Esophagus squamous epithelium (tissue), 4 donors: ENCODE results near the gene ST3GAL4.

Experiments
- CTCF ChIP-seq, 6 experiments: fragments of 450-650 bp in 4 of 6; fragments of 200-600 bp in 2 of 6; sonication (generic) in 2 of 6; IDR thresholded peaks; one replicate each; pipeline ENCODE4 v1.5.1; 2016 to 2019; ENCODE audit warnings: antibody characterized with exemption in 6 of 6, mild to moderate bottlenecking in 4 of 6, moderate library complexity in 4 of 6
- POLR2A ChIP-seq, 4 donors: fragments of 450-650 bp; IDR thresholded peaks; one replicate each; pipeline ENCODE4 v1.6.1; 2017; ENCODE audit warnings: antibody characterized with exemption in 4 of 4, mild to moderate bottlenecking in 4 of 4, moderate library complexity in 3 of 4

DNA sequence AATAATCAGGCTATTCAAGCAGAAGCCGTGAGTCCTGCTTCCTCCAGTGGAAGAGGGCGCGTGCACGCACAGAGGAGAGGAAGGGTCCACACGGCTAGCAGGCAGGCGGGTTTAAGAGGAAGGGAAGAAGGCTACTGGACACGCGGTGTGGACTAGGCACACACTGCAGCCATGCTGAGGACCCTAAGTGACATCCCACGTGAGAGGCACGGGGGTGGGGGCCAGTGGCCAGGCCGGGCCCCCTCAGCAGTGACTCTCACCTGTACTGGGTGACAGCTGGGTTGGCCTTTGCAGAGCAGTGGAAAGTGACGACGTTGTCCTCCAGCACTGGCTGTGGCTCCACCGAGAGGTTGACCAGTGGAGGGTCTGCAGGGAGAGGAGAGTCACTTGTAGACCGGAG lies 100.6 kb downstream of the ST3GAL4 start:
- TF ChIP-seq CTCF (IDR thresholded peaks at IDR 0.05) (no peak), POLR2A (IDR thresholded peaks at IDR 0.05) (no peak)
